Heart right ventricle (tissue), 16 donors: ENCODE measurements around the gene ERGIC3. TPM values are rescaled to one million over a fixed set of nuclear protein-coding genes. Genes with fewer than 3 reads are reported as not detected.
"Not testable (repeated sequence)": the region's sequence is repeated elsewhere in the genome, so short reads cannot be mapped to it uniquely, and the experiment has no call there.

Experiments used
- ATAC-seq, 8 donors: fragments of 200-7000 bp; cut with Tn5 transposase; one replicate each; pipeline ENCODE4 v1.9.1; 2020; ENCODE audit warnings: mild to moderate bottlenecking in 8 of 8, moderate library complexity in 8 of 8, moderate number of reproducible peaks in 1 of 8
- DNase-seq, 2 donors: peaks; one replicate each; pipeline ENCODE4 v3.0.0-alpha.2; 2020
- H3K27ac ChIP-seq, 10 donors: fragments of 200-600 bp; sonication (generic) in 2 of 10; one replicate each; pipeline versions ENCODE4 v1.5.0 to v1.8.0; 2020 to 2022; ENCODE audit warnings: mild to moderate bottlenecking in 3 of 10
- H3K27me3 ChIP-seq, 7 donors: fragments of 200-600 bp; one replicate each; pipeline ENCODE4 v1.8.0; 2021 to 2022; ENCODE audit warnings: mild to moderate bottlenecking in 2 of 7
- H3K36me3 ChIP-seq, 9 donors: fragments of 200-600 bp; sonication (generic) in 1 of 9; one replicate each; pipeline versions ENCODE4 v1.5.0 to v1.8.0; 2020 to 2022; ENCODE audit warnings: mild to moderate bottlenecking in 2 of 9
- H3K4me1 ChIP-seq, 9 donors: fragments of 200-600 bp; sonication (generic) in 1 of 9; one replicate each; pipeline versions ENCODE4 v1.5.0 to v1.8.0; 2020 to 2022; ENCODE audit warnings: mild to moderate bottlenecking in 4 of 9
- H3K4me3 ChIP-seq, 10 donors: fragments of 200-600 bp; sonication (generic) in 2 of 10; one replicate each; pipeline versions ENCODE4 v1.5.0 to v1.8.0; 2020 to 2022; ENCODE audit warnings: mild to moderate bottlenecking in 7 of 10, moderate library complexity in 2 of 10
- H3K9me3 ChIP-seq, 11 donors: fragments of 200-600 bp in 10 of 11; sonication (generic) in 2 of 11; one replicate each; pipeline versions ENCODE4 v1.5.0 to v1.8.0; 2013 to 2022; ENCODE audit warnings: mild to moderate bottlenecking in 2 of 11, control low read depth in 1 of 11, moderate library complexity in 1 of 11
- CTCF ChIP-seq, 9 donors: fragments of 200-600 bp; sonication (generic) in 2 of 9; IDR thresholded peaks; one replicate each; pipeline versions ENCODE4 v1.5.0 to v1.8.0; 2021 to 2022; ENCODE audit warnings: antibody characterized with exemption in 9 of 9, mild to moderate bottlenecking in 5 of 9, moderate library complexity in 1 of 9
- WGBS, 2 donors: extraction: QIAGEN DNeasy Blood & Tissue Kit; methylation state at CpG; one replicate each; pipeline ENCODE4 v1.1.7; 2013; ENCODE audit warnings: inconsistent platforms in 1 of 2; 5-methylcytosine and 5-hydroxymethylcytosine counted together
- intact Hi-C, 10 donors: fragments of 100-400 bp; cut with DNase I; formaldehyde crosslinking; loops; one replicate each; pipeline versions ENCODE4 v1.11.1 to v1.14.2; 2022
- polyA plus RNA-seq, 2 donors: library from polyadenylated mRNA; stranded (reverse); fragments of 200-250 nt; gene quantifications; one replicate each; pipeline ENCODE4 v1.2.3, GENCODE V29; 2013
- total RNA-seq, 10 donors: library from RNA; stranded (reverse); fragmentation: NEBNext Ultra II Directional in 3 of 10; extraction: Animal tissue kit (Norgen Biotek cat#: 25700) in 3 of 10; gene quantifications; one replicate each; pipeline versions ENCODE4 v1.2.1 to v1.2.4, GENCODE V29; 2021 to 2023
- donor health status: Arrhythmogenic right ventricular cardiomyopathy.
- donor health status: ischemic (EF 13 %, LVEDD 7.1; RV severe dilation, severe dysfunction).
- donor health status: healthy with polysubstance abuse.
- donor health status: DM: no; HTN: yes; CAD: no.
- donor health status: DM: no; HTN: no; CAD: no.
- donor health status: ischemic (EF 25% LVEDD 6.9; RV normal size, moderate dysfunction).
- donor health status: ischemic (EF 25% LVEDD 5.7; RV mildly dilated, moderate dysfunction).
- donor health status: healthy.
- donor health status: DM: yes; HTN: yes; CAD: no.
- donor health status: Ischemic cardiomyopathy.
- donor health status: ischemic (EF 35%, LVEDD 5.7; RV mildly dilated, moderate dysfunction).
- donor health status: nonischemic (EF 11% LVEDD 7.7; RV severe dilation, severe dysfunction).
- donor health status: DM: yes; HTN: yes; CAD: no.
- donor health status: PGD.
- donor health status: ischemic (EF 29% LVEDD 5.4; RV normal size, mild dysfunction).
- donor health status: nonischemic (EF 23%, LVEDD 6.1; RV moderate dilation, normal function).

Gene ERGIC3
- total and polyA plus RNA-seq, 12 donors = 40.9 to 143 (median 103) TPM

- no peak for ATAC-seq
- H3K27ac ChIP-seq = no peak overlapping the region
- DNase-seq = no peak
- no peak for TF ChIP-seq CTCF (IDR thresholded peaks at IDR 0.05)
- H3K4me3 ChIP-seq = no peak overlapping the region
- intact Hi-C loops = loop anchor here in 1 of 10 donors (10.0 kb wide), 1 partner anchor 142 kb away; the partner anchor contains the start of genes NFS1 and ROMO1
- H3K9me3 ChIP-seq = no peaks in the 10 kb centered on the region
- WGBS, 2 donors = 96 to 98% methylated on average over 3 of the region's 3 CpGs
- H3K36me3 ChIP-seq = peaks cover 0 to 100% (median 43%) of the 10 kb centered on the region in 9 donors
- no peaks in the 10 kb centered on the region for H3K27me3 ChIP-seq
- H3K4me1 ChIP-seq = no peaks in the 10 kb centered on the region
Measured at GRCh38 chr20:35552914-35553313, 11.0 kb downstream of the ERGIC3 start.

GRCh38 chr20:35555461-35555860, 13.6 kb downstream of the ERGIC3 start:
- H3K4me1 ChIP-seq, H3K27me3 ChIP-seq, DNase-seq, H3K27ac ChIP-seq, H3K4me3 ChIP-seq, ATAC-seq, H3K9me3 ChIP-seq: not testable (repeated sequence)
- 64 to 76% methylated on average over 4 of the region's 4 CpGs for WGBS, 2 donors
- intact Hi-C loops = loop anchor here in 1 of 10 donors (10.0 kb wide), 1 partner anchor 139 kb away; the partner anchor contains the start of genes NFS1 and ROMO1
- peaks cover 0 to 85% (median 21%) of the 10 kb centered on the region in 9 donors for H3K36me3 ChIP-seq

DNA sequence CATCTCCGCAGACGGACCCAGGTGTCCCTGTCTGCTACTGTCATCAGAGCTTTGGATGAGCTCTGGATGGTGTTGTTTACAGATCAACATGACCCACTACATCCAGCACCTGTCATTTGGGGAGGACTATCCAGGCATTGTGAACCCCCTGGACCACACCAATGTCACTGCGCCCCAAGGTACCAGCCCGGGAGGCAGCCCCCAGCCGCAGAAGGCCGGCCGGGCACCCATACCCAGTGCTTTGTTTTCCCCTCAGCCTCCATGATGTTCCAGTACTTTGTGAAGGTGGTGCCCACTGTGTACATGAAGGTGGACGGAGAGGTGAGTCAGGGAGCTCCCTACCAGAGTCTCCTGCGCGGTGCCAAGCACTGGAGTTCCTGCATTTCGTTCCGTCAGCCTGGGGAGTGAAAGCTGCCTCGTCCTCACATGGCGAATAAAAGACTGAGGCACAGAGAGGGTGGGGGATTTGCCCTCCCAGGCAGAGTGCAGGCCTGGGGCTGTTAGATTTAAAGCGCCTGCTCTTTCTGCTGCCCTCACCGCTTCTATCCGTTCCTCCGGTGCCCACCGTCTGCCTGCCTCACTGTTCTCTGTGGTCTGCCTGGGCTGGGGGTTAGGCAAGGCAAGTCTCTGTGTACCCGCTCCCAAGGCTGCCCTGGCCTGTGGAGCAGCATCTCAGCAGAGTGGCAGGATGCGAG, 14.2 kb downstream of the ERGIC3 start:
- H3K9me3 ChIP-seq = no peaks in the 10 kb centered on the region
- DNase-seq (no peak), ATAC-seq (no peak)
- H3K4me3 ChIP-seq = no peak overlapping the region
- H3K27ac ChIP-seq = no peak overlapping the region
- no peak for TF ChIP-seq CTCF (IDR thresholded peaks at IDR 0.05)
- 96 to 97% methylated on average over 21 of the region's 21 CpGs for WGBS, 2 donors
- H3K36me3 ChIP-seq = peaks cover 0 to 78% (median 15%) of the 10 kb centered on the region in 9 donors
- H3K27me3 ChIP-seq = no peaks in the 10 kb centered on the region
- intact Hi-C loops = loop anchor here in 1 of 10 donors (10.0 kb wide), 1 partner anchor 139 kb away; the partner anchor contains the start of genes NFS1 and ROMO1
- H3K4me1 ChIP-seq = no peaks in the 10 kb centered on the region

GRCh38 chr20:35556871-35557270, 15.0 kb downstream of the ERGIC3 start:
- DNase-seq (no peak), ATAC-seq (peak in 1 of 8 donors; percentile 7)
- peaks cover 0 to 71% (median 11%) of the 10 kb centered on the region in 9 donors for H3K36me3 ChIP-seq
- no peak overlapping the region for H3K4me3 ChIP-seq
- H3K27ac ChIP-seq = no peak overlapping the region
- no peaks in the 10 kb centered on the region for H3K4me1 ChIP-seq
- TF ChIP-seq CTCF (IDR thresholded peaks at IDR 0.05) = no peak
- 96% methylated on average over 8 of the region's 8 CpGs for WGBS, 2 donors
- H3K9me3 ChIP-seq = no peaks in the 10 kb centered on the region
- no peaks in the 10 kb centered on the region for H3K27me3 ChIP-seq
- intact Hi-C loops = loop anchor here in 1 of 10 donors (10.0 kb wide), 1 partner anchor 138 kb away; the partner anchor contains the start of genes NFS1 and ROMO1

GRCh38 chr20:35558451-35558850, 16.6 kb downstream of the ERGIC3 start:
- no peaks in the 10 kb centered on the region for H3K4me1 ChIP-seq
- peaks cover 0 to 55% (median 8%) of the 10 kb centered on the region in 9 donors for H3K36me3 ChIP-seq
- intact Hi-C loops = loop anchor here in 1 of 10 donors (10.0 kb wide), 1 partner anchor 136 kb away; the partner anchor contains the start of genes NFS1 and ROMO1
- no peaks in the 10 kb centered on the region for H3K27me3 ChIP-seq
- WGBS, 2 donors = 92 to 95% methylated on average over 4 of the region's 4 CpGs
- DNase-seq (no peak), ATAC-seq (no peak)
- H3K4me3 ChIP-seq = no peak overlapping the region
- TF ChIP-seq CTCF (IDR thresholded peaks at IDR 0.05) = no peak
- no peak overlapping the region for H3K27ac ChIP-seq
- H3K9me3 ChIP-seq = no peaks in the 10 kb centered on the region
